Measurements from ENCODE around the gene CYP2W1.

The CYP2W1 gene

DNA sequence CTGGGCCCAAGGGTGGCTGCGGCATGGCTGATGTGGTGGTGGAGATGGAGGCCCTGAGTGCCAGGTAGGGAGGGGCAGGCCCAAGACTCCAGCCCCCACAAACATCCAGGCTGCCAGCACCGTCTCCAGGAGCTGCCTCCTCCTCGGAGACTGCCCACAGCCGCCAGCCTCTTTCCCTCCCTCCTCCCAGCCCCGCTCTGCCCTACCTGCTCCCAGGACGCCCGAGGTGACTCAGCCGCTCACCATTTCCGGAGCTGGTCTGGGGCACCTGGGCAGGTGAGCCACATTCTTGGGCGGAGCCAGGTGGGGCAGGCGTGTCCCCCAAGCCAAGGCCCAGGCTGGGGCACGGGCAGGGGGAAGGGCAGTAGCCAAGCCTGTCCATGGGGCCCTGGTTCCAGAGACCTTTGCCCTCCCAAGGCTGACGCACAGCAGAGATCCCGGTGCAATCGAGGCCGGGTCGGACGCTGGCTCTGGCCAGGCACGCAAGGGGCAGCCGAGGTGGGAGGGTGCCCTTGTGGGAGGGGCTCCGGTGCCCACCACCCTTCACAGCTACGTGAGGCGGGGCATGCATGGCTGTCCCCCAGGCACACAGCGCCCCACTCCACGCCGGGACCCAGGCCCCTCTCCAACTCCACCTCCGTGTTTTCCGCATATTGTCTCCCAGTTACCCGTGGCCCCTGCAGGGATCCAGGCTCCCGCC lies 37.3 kb upstream of the CYP2W1 start:
- no peak for DNase-seq (ENCODE audit: low read depth)
- TF ChIP-seq, protein P1, sequence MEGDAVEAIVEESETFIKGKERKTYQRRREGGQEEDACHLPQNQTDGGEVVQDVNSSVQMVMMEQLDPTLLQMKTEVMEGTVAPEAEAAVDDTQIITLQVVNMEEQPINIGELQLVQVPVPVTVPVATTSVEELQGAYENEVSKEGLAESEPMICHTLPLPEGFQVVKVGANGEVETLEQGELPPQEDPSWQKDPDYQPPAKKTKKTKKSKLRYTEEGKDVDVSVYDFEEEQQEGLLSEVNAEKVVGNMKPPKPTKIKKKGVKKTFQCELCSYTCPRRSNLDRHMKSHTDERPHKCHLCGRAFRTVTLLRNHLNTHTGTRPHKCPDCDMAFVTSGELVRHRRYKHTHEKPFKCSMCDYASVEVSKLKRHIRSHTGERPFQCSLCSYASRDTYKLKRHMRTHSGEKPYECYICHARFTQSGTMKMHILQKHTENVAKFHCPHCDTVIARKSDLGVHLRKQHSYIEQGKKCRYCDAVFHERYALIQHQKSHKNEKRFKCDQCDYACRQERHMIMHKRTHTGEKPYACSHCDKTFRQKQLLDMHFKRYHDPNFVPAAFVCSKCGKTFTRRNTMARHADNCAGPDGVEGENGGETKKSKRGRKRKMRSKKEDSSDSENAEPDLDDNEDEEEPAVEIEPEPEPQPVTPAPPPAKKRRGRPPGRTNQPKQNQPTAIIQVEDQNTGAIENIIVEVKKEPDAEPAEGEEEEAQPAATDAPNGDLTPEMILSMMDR (IDR thresholded peaks at IDR 0.05; ENCODE audit: control insufficient read depth, extremely low read depth, insufficient read depth), result no peak
- H3K4me3 ChIP-seq (ENCODE audit: low read depth, low read length), result no peak overlapping the region

DNA sequence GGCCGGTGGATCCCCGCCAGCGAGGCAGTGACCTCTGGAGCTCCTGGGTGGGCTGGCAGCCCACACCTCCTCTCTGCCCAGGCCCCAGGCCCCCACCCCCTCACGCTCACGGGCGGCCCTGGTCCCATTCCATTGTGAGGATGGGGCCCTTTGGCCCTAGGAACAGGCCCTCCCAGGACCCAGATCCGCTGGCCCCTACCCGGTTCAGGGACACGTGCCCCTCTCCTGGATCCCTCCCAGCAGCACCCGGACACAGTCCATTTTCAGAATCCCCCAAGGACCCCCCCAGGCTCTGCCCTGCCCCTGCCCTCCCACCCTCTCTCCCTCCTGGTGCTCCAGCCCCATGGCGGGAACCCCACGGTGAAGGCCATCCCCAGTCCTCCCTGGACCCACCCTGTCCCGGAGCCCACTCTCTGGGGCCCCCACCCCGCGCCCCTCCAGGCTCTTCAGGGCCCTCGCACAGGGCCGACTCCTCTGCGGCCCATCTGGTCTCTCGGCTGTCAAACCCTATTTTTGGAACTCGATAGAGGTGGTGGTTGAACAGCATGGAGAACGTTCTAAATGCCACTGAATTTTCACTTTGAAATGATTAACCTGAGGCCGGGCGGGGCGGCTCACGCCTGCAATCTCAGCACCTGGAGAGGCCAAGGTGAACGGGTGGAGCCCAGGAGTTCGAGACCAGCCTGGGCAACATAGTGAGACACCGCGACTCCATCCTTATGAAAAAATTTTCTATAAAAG lies 36.6 kb upstream of the CYP2W1 start:
- no peak for DNase-seq (ENCODE audit: low read depth)
- TF ChIP-seq, protein P1 (IDR thresholded peaks at IDR 0.05; ENCODE audit: control insufficient read depth, extremely low read depth, insufficient read depth), result no peak
- H3K4me3 ChIP-seq (ENCODE audit: low read depth, low read length), result no peak overlapping the region

DNA sequence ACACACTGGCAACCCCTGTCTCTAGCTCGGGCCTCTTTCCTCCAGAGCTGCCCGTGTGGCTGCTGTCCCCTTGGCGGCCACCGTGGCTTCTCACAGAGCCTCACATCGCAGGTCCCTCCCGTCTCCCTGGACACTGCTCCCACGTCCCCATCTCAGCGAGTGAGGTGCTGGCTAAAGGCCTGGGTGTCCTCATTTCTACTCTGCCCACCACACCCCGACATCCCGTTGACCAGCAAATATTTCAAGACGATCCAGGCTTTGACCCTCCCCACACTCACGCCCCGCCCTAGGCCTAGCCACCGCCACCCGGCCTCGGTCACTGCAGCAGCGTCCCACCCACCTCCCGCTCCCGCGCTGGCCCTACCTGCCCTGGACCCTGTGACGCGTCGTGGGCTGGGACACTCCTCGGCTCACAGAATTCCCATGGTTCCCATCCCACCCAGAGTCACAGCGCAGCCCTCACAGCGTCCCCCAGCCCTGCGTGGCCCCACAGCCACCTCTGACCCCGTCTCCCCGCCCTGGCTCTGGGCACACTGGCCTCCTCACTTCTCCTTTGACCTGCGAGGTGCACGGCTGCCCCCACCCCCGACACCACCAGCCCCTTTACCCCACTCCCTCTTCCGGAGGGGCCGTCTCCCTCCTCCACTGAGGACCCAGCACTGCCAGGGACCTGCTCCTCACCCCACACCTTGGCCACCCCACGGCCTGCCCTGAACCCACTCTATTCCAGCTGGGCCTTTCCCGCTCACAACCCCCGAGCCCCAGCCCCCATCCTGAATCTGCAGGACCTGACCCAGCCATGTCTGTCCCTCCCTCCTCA lies 35.4 kb upstream of the CYP2W1 start:
- TF ChIP-seq, protein P1 (IDR thresholded peaks at IDR 0.05; ENCODE audit: control insufficient read depth, extremely low read depth, insufficient read depth), result no peak
- no peak overlapping the region for H3K4me3 ChIP-seq (ENCODE audit: low read depth, low read length)
- no peak for DNase-seq (ENCODE audit: low read depth)

DNA sequence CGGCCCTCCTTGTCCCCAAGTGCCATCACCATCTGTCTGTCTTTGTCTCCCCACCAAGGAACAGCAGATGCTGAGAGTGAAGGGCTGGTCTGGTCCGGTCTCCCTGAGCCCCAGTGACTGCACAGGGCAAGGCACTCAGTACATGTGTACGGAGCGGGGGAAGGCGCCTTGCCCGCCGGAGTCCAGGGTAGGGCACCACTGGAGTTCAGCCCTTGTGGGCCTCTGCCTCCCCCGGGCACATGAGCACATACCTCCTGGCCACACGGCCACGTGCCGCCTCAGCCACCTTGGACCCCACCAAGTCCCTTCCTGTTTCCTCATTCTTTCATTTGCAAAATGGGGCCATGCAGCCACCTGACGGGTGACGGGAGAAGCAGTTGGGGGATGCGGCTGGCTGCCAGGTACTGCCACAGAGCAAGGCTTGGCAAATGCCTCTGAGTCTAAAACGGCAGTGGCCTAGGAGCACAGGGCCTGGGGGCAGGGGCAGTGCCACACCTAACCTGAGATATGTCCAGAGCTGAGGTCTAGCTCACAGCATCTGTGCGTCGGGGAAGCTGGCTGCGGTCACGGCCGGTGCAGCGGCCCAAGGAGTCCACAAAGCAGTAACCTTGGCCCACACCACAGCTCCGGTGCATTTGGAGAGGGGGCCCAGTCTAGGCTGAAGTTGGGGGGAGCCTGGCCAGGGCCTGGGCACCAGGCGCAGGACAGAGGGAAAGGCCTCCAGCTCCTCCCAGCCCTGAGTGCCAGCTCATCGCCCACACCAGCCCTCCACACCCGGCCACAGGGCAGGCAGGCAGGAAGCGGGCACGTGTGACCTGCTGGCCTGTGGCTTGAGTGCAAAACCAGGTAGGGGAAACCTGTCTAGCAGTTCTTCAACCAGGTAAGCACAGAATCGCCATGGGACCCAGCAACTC lies 33.7 kb upstream of the CYP2W1 start:
- TF ChIP-seq, protein P1 (IDR thresholded peaks at IDR 0.05; ENCODE audit: control insufficient read depth, extremely low read depth, insufficient read depth), result no peak
- DNase-seq (ENCODE audit: low read depth), result no peak
- no peak overlapping the region for H3K4me3 ChIP-seq (ENCODE audit: low read depth, low read length)

DNA sequence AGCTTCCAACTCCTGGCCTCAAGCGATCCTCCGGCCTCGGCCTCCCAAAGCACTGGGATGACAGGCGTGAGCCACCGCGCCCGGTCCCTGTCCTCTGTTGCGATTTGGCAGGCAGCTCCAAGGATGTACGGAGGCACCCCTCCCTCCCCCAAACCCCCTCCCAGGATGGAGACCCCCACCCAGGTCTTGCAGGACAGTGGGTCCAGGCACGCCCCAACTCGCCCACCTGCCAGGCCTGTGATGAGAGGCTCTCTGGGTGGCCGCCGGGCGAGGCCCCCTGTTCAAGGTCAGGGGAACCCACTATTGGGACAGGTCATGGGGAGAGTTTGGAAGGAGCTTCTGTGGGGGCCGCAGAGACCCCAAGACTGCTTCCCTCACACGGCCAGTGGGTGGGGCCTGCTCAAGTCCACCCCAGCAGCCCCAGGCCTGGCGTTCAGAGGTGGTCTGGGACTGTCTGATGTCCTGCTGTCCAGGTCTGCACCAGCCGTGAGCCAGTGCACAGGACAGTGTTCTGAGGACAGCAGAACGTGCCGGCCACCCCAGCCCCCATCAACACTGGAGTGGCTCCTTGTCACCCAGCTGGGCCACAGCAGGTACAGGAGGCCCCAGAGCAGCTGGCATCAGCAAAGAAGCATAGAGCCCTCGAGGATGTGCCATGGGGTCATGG lies 31.0 kb upstream of the CYP2W1 start:
- H3K4me3 ChIP-seq (ENCODE audit: low read depth, low read length), result no peak overlapping the region
- DNase-seq (ENCODE audit: low read depth), result no peak
- TF ChIP-seq, protein P1 (IDR thresholded peaks at IDR 0.05; ENCODE audit: control insufficient read depth, extremely low read depth, insufficient read depth), result no peak

All from LNCaP clone FGC (cell line).